ENCODE data around the gene BCL2. TPM values are rescaled to one million over a fixed set of nuclear protein-coding genes. Genes with fewer than 3 reads are reported as not detected.
"Not testable (repeated sequence)": the region's sequence is repeated elsewhere in the genome, so short reads cannot be mapped to it uniquely, and the experiment has no call there.

BCL2 gene
- total RNA-seq, 1 donor from 2014 or later, result 76.1 TPM

DNA sequence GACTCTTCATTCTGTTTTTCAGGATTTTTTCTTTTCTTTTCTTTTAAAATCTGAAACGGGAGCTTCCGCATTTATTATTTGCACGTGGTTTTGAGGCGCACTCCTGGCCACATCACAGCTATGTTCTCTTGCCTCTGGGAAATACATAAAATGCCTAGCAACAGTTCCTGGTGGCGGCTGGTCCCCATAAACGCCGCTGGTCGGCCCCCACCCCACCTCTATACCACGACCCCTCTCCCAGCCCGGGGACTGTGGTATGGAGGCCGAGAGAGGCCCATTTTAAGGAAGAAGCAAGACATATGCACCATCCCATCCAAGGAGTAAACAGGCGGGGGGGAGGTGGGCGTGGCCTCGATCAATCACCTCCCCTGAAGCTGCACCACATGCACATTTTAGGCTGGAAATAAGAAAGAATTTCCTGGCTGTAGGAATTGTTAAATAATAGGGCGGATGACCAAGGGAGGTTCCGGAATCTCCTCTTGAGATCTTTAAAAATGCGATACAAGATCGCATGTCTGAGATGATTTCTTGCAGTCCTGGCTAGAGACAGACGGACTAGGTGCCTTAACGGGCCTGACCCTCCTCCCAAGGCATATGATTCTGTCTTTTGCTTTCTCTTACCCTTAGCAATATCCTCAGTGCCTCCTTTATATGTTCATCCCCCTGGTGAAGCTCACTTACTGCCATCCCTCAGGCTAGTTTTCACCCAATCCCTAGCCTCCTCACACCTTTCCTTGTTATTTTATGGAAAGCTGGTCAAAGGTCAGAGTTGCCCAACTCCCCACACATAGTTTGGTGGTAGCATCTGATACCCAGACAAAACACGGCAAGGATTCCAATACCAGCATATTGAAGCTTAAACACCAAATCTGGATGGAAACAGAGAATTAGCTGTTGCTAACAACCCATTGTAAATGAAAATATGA, 82.4 kb downstream of the BCL2 start:
- DNase-seq (ENCODE audit: low spot score), result no peak
- Mint-ChIP-seq H3K4me3 (ENCODE audit: low read depth) (no peak overlapping the region), H3K36me3 (ENCODE audit: low read depth) (peaks cover 86% of the 10 kb centered on the region), H3K4me1 (ENCODE audit: low read depth) (peaks cover 75% of the 10 kb centered on the region), H3K9me3 (peaks cover 19% of the 10 kb centered on the region), H3K27ac (no peak overlapping the region), H3K27me3 (ENCODE audit: low read depth) (no peaks in the 10 kb centered on the region)
- intact Hi-C loops (cut with micrococcal nuclease), result no loop called here

DNA sequence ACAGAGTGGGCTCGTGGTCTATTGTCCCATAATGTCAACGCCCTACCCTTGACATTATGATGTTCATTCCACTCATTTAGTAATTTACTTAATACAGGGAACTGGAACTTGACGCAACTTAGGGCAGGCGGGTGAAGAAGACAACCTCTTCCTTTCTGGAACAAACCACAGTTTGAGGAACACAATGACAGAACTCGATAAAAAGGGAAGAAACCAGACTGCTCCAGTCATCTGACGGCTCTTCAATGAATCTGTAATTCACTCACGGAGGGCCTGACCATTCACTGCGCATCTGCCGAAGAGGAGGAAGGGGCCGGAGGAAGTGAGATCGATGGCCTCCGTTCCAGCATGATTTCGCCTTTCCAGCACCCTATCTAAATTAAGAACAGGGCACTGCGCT, 83.2 kb downstream of the BCL2 start:
- no peak overlapping the region for H3K4me3 Mint-ChIP-seq (ENCODE audit: low read depth)
- H3K9me3 Mint-ChIP-seq, result peaks cover 19% of the 10 kb centered on the region
- H3K27me3 Mint-ChIP-seq (ENCODE audit: low read depth), result no peaks in the 10 kb centered on the region
- peaks cover 84% of the 10 kb centered on the region for H3K36me3 Mint-ChIP-seq (ENCODE audit: low read depth)
- DNase-seq (ENCODE audit: low spot score), result no peak
- H3K4me1 Mint-ChIP-seq (ENCODE audit: low read depth), result peaks cover 73% of the 10 kb centered on the region
- H3K27ac Mint-ChIP-seq, result peak overlapping the region; percentile 70
- intact Hi-C loops (cut with micrococcal nuclease), result no loop called here

DNA sequence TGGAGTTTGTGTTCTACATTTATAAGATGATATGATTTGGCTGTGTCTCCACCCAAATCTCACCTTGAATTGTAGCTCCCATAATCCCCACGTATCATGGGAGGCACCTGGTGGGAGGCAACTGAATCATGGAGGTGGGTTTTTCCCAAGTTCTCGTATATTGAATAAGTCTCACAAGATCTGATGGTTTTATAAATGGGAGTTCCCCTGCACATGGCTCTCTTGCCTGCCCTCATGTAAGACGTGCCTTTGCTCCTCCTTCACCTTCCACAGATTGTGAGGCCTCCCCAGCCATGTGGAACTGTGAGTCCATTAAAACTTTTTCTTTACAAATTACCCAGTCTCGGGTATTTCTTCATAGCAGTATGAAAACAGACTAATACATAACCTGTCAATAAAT, 83.6 kb downstream of the BCL2 start:
- not testable (repeated sequence) for DNase-seq (ENCODE audit: low spot score); H3K4me3 Mint-ChIP-seq (ENCODE audit: low read depth); H3K27me3 Mint-ChIP-seq (ENCODE audit: low read depth)
- Mint-ChIP-seq H3K27ac (peak overlapping the region; percentile 70), H3K4me1 (ENCODE audit: low read depth) (peaks cover 73% of the 10 kb centered on the region), H3K36me3 (ENCODE audit: low read depth) (peaks cover 83% of the 10 kb centered on the region), H3K9me3 (peaks cover 19% of the 10 kb centered on the region)
- intact Hi-C loops (cut with micrococcal nuclease), result loop anchor here (2.0 kb wide), 3 partner anchors 19 to 65 kb away; no protein-coding TSS in a partner anchor

DNA sequence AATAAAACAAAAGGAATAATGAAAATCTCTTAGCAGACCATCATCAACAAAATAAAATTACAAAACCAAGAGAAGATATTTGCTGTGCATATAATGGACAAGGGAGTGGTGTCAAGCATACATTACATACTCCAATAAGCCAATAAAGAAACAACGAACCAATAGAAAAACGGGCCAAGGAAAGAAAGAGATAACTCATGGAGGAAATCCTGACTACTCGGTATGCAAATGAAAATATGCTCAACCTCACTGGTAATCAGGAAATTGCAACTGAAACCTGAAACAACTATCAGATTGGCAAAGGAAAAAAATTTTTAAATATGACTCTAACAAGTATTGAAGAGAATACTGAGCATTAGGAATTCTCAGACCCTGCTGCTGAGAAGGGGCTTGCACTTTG, 84.7 kb downstream of the BCL2 start:
- Mint-ChIP-seq H3K9me3 (peaks cover 19% of the 10 kb centered on the region), H3K4me3 (ENCODE audit: low read depth) (peak overlapping the region; percentile 17), H3K4me1 (ENCODE audit: low read depth) (peaks cover 71% of the 10 kb centered on the region), H3K27me3 (ENCODE audit: low read depth) (no peaks in the 10 kb centered on the region), H3K36me3 (ENCODE audit: low read depth) (peaks cover 79% of the 10 kb centered on the region), H3K27ac (peak overlapping the region; percentile 80)
- DNase-seq (ENCODE audit: low spot score), result no peak
- intact Hi-C loops (cut with micrococcal nuclease), result loop anchor here (2.0 kb wide), 3 partner anchors 18 to 66 kb away; no protein-coding TSS in a partner anchor

DNA sequence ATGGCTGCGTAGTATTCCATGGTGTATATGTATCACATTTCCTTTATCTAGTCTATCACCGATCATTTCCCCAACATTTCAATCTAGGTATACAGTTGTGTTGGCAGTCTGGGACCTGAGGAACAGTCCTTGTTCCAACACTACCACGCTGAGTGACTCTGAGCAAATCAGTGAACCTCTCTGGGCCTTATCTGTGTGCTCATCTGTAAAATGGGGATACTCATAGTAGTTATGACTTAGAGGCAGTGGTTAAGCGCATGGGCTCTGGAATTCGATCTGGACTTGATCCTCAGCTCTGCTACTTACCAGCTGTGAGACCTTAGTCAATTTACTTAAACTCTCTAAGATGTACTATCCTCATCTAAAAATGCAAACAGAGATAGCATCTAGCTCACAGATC, 85.1 kb downstream of the BCL2 start:
- Mint-ChIP-seq H3K9me3 (peaks cover 19% of the 10 kb centered on the region), H3K27me3 (ENCODE audit: low read depth) (no peaks in the 10 kb centered on the region), H3K4me3 (ENCODE audit: low read depth) (peak overlapping the region; percentile 17), H3K36me3 (ENCODE audit: low read depth) (peaks cover 83% of the 10 kb centered on the region), H3K27ac (peak overlapping the region; percentile 80), H3K4me1 (ENCODE audit: low read depth) (peaks cover 75% of the 10 kb centered on the region)
- intact Hi-C loops (cut with micrococcal nuclease), result loop anchor here (2.0 kb wide), 3 partner anchors 18 to 66 kb away; no protein-coding TSS in a partner anchor
- no peak for DNase-seq (ENCODE audit: low spot score)

DNA sequence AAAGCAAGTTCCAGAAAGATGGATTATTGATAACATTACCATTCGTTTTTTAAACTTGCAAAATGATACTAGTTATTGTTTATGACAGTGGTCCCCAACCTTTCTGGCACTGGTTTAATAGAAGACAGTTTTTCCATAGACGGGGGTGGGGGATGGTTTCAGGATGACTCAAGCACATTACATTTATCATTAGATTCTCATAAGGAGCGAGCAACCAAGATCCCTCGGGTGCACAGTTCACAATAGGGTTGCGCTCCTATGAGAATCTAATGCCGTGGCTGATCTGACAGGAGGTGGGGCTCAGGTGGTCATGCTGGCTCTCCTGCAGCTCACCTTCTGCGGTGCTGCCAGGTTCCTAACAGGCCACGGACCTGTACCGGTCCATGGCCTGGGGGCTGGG, 86.2 kb downstream of the BCL2 start:
- peaks cover 82% of the 10 kb centered on the region for H3K36me3 Mint-ChIP-seq (ENCODE audit: low read depth)
- H3K9me3 Mint-ChIP-seq, result peaks cover 19% of the 10 kb centered on the region
- H3K4me1 Mint-ChIP-seq (ENCODE audit: low read depth), result peaks cover 72% of the 10 kb centered on the region
- DNase-seq (ENCODE audit: low spot score), result no peak
- H3K27me3 Mint-ChIP-seq (ENCODE audit: low read depth), result no peaks in the 10 kb centered on the region
- H3K4me3 Mint-ChIP-seq (ENCODE audit: low read depth), result no peak overlapping the region
- peak overlapping the region; percentile 56 for H3K27ac Mint-ChIP-seq
- intact Hi-C loops (cut with micrococcal nuclease), result loop anchor here (1.0 kb wide), 1 partner anchor 72 kb away; no protein-coding TSS in a partner anchor

DNA sequence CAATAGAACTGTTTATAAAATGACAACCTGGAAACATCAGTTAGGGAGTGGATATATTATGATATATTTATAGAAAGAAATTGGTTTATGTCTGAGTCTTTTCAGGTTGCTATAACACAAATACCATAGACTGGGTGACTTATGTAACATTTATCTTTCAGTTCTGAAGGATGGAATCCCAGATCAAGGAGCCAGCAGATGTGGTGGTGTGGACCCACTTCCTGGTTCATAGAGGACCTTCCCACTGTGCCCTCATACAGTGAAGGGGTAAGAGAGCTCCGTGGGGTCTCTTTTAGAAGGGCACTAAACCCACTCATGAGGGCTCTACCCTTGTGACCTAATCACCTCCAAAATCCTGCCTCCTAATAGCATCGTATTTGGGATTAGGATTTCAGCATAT, 86.7 kb downstream of the BCL2 start:
- Mint-ChIP-seq H3K4me1 (ENCODE audit: low read depth) (peaks cover 71% of the 10 kb centered on the region), H3K27ac (peak overlapping the region; percentile 62), H3K27me3 (ENCODE audit: low read depth) (no peaks in the 10 kb centered on the region), H3K36me3 (ENCODE audit: low read depth) (peaks cover 82% of the 10 kb centered on the region), H3K9me3 (peaks cover 19% of the 10 kb centered on the region), H3K4me3 (ENCODE audit: low read depth) (no peak overlapping the region)
- no peak for DNase-seq (ENCODE audit: low spot score)
- intact Hi-C loops (cut with micrococcal nuclease), result loop anchor here (1.0 kb wide), 1 partner anchor 72 kb away; no protein-coding TSS in a partner anchor

DNA sequence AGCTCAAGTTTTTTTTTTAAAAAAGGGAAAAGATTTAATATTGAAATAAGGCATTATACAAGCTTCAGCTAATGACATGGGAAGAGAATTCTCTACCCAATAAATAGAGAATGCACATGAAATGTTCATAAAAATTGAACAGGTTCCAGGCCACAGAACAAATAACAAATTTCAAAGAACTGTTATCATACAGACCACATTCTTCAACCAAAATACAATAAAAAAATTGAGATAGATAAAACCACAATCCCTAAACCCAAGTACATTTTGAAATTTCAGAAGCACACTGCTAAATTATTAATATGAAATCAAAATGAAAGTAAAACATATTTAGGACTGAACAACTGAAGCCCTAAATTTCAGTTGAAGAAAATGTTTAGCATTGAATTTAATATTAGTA, 89.6 kb downstream of the BCL2 start:
- H3K36me3 Mint-ChIP-seq (ENCODE audit: low read depth), result peaks cover 80% of the 10 kb centered on the region
- intact Hi-C loops (cut with micrococcal nuclease), result no loop called here
- H3K4me3 Mint-ChIP-seq (ENCODE audit: low read depth), result peak overlapping the region; percentile 60

DNA sequence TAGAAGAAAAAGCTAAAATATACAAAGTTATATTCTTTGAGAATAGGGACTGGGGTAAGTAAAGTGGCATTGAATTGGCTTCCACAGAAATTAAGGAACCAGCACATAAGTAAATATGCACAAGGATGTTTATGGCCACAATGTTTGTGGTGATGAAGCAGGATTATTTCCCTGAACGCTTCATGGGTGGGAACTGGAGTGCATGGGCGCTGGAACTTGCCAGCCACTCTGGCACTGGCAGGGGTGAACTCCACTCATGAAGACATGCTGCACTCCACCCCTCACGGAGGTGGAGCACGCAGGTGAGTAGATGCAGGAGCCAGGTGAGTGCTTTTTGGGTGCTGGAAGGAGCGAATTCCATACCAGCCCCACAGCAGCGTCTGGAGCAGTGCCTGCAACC, 94.1 kb downstream of the BCL2 start:
- no peak overlapping the region for H3K4me3 Mint-ChIP-seq (ENCODE audit: low read depth)
- H3K36me3 Mint-ChIP-seq (ENCODE audit: low read depth), result peaks cover 85% of the 10 kb centered on the region
- no peaks in the 10 kb centered on the region for H3K27me3 Mint-ChIP-seq (ENCODE audit: low read depth)
- peaks cover 5% of the 10 kb centered on the region for H3K9me3 Mint-ChIP-seq
- H3K4me1 Mint-ChIP-seq (ENCODE audit: low read depth), result peaks cover 58% of the 10 kb centered on the region
- H3K27ac Mint-ChIP-seq, result no peak overlapping the region
- intact Hi-C loops (cut with micrococcal nuclease), result no loop called here
- no peak for DNase-seq (ENCODE audit: low spot score)

More for the DNA sequence above, 89.6 kb downstream of the BCL2 start:
- H3K4me1 Mint-ChIP-seq (ENCODE audit: low read depth), result peaks cover 56% of the 10 kb centered on the region
- peak overlapping the region; percentile 52 for H3K27ac Mint-ChIP-seq
- no peak for DNase-seq (ENCODE audit: low spot score)
- no peaks in the 10 kb centered on the region for H3K27me3 Mint-ChIP-seq (ENCODE audit: low read depth)
- H3K9me3 Mint-ChIP-seq, result peaks cover 8% of the 10 kb centered on the region

DNA sequence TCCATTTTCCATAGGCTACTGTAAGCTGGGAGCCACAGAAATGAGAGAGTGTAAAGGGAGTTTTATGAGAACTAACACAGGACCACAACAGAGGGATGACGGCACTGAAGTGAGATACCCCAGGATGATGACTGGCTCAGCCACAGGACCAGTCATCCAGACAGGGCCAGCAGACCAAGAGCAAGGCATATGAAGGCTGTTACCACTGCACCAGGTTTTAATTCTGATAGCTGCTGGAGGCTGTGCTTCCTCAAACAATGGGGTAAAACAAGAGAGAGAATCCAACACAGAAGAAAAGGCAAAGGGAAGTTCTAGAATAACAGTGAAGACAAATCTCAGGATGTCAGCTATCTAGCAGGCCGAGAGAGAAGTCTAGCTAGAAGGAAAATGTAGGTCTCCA, 94.9 kb downstream of the BCL2 start:
- Mint-ChIP-seq H3K27me3 (ENCODE audit: low read depth) (no peaks in the 10 kb centered on the region), H3K9me3 (peaks cover 5% of the 10 kb centered on the region), H3K4me1 (ENCODE audit: low read depth) (peaks cover 58% of the 10 kb centered on the region), H3K27ac (peak overlapping the region; percentile 55), H3K4me3 (ENCODE audit: low read depth) (peak overlapping the region; percentile 3), H3K36me3 (ENCODE audit: low read depth) (peaks cover 85% of the 10 kb centered on the region)
- intact Hi-C loops (cut with micrococcal nuclease), result loop anchor here (1.0 kb wide), 1 partner anchor 8 kb away; no protein-coding TSS in a partner anchor
- DNase-seq (ENCODE audit: low spot score), result no peak

DNA sequence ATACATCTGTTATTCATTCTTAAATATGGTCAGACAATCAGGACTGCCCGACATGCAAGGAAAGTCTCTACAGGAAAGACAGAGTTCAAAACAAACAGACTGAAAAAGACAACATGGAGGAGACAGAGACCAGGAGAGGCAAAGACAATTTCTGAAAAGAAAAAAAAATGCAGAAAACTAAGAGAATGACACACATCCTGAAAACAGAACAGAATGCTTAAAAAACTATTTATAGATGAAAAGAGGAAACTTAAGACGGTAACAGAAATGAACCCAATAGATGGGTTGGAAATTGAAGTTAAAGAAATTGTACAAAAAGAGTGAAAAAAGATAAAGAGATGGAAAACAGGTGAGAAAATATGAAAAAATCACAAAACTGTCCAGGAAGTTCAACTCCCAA, 95.7 kb downstream of the BCL2 start:
- Mint-ChIP-seq H3K27ac (peak overlapping the region; percentile 56), H3K9me3 (peaks cover 10% of the 10 kb centered on the region), H3K4me3 (ENCODE audit: low read depth) (peak overlapping the region; percentile 17), H3K4me1 (ENCODE audit: low read depth) (peaks cover 61% of the 10 kb centered on the region), H3K27me3 (ENCODE audit: low read depth) (no peaks in the 10 kb centered on the region), H3K36me3 (ENCODE audit: low read depth) (peaks cover 85% of the 10 kb centered on the region)
- intact Hi-C loops (cut with micrococcal nuclease), result loop anchor here (1.0 kb wide), 1 partner anchor 8 kb away; no protein-coding TSS in a partner anchor
- DNase-seq (ENCODE audit: low spot score), result no peak

DNA sequence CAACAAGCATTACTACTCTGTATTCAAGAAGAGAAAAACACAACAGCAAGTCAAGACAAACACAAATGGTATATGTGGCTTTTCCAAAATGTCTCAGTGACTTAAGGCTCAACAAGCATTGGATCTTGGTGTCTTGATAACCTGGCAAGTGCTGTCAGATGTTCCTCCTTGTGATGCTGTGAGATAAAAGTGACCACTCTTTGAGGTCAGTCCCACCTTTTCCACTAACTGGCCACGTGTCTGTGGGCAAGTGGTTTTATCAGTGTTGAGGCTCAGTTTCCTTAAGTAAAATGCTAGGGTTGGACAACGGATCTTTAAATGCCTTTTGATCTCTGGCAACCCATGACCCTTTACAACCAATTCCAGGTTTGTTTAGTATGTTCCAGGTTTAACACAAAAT, 98.7 kb downstream of the BCL2 start:
- H3K9me3 Mint-ChIP-seq, result peaks cover 16% of the 10 kb centered on the region
- H3K27me3 Mint-ChIP-seq (ENCODE audit: low read depth), result no peaks in the 10 kb centered on the region
- H3K4me3 Mint-ChIP-seq (ENCODE audit: low read depth), result no peak overlapping the region
- DNase-seq (ENCODE audit: low spot score), result no peak
- intact Hi-C loops (cut with micrococcal nuclease), result no loop called here
- peaks cover 86% of the 10 kb centered on the region for H3K36me3 Mint-ChIP-seq (ENCODE audit: low read depth)
- H3K27ac Mint-ChIP-seq, result no peak overlapping the region
- H3K4me1 Mint-ChIP-seq (ENCODE audit: low read depth), result peaks cover 84% of the 10 kb centered on the region

DNA sequence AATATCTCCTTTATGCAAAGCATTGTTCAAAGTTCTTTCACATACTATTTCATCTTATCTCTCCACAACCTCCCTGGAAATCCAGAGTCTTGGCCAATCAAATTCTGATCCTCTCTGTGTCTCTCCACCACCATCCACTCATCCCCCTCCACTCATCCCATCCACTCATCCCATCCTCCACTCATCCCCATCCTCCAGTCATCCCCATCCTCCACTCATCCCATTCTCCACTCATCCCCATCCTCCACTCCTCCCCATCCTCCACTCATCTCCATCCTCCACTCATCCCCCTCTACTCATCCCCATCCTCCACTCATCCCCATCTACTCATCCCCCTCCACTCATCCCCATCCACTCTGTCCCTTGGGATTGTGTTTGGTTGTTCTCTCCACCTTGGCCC, 101.1 kb downstream of the BCL2 start:
- Mint-ChIP-seq H3K4me1 (ENCODE audit: low read depth) (peaks cover 86% of the 10 kb centered on the region), H3K27me3 (ENCODE audit: low read depth) (no peaks in the 10 kb centered on the region), H3K4me3 (ENCODE audit: low read depth) (no peak overlapping the region), H3K27ac (peak overlapping the region; percentile 32), H3K9me3 (peaks cover 20% of the 10 kb centered on the region), H3K36me3 (ENCODE audit: low read depth) (peaks cover 83% of the 10 kb centered on the region)
- no peak for DNase-seq (ENCODE audit: low spot score)
- intact Hi-C loops (cut with micrococcal nuclease), result no loop called here
